DND-41 (cell line): Measurements from ENCODE around the gene KCP.

Experiments used
- CTCF ChIP-seq: IDR thresholded peaks from 2 replicates; pipeline ENCODE4 v1.5.1; 2012; ENCODE audit warnings: borderline replicate concordance, low read length, moderate library complexity, mild to moderate bottlenecking; ENCODE audit not compliant: poor library complexity, severe bottlenecking; ENCODE audit errors: extremely low read depth
- EZH2 ChIP-seq: IDR thresholded peaks from 3 replicates; pipeline ENCODE4 v1.6.1; 2012; ENCODE audit warnings: borderline replicate concordance, low read depth, mild to moderate bottlenecking, moderate library complexity, low read length, inconsistent platforms; ENCODE audit not compliant: severe bottlenecking

- TF ChIP-seq CTCF (no peak), EZH2 (no peak)
These were observed 28.1 kb upstream of the KCP start for GRCh38 chr7:128938544-128939074.
